Amygdala (tissue), 56 donors: ENCODE results near the gene CHMP6.

Experiments
- DNase-seq, 56 donors: peaks; one replicate each; lab custom pipeline; 2025; lab: John Stamatoyannopoulos, UW

CHMP6 gene

GRCh38 chr17:80991645-80992076, at the start of gene CHMP6:
Gene CHMP6, plus strand, starts transcription at chr17:80991841. Its CDS starts 78 bp downstream, at chr17:80991919.
- peak in 36 of 56 donors; percentile 16 to 77 (median 47) for DNase-seq

- DNase-seq: peak in 52 of 56 donors; percentile 12 to 87 (median 66)
These were observed 49.0 kb upstream of the CHMP6 start for GRCh38 chr17:80942423-80943345.

- no peak for DNase-seq
These were observed 48.1 kb upstream of the CHMP6 start for GRCh38 chr17:80943346-80944145.

- DNase-seq: no peak
These were observed 47.3 kb upstream of the CHMP6 start for GRCh38 chr17:80944326-80944725.

GRCh38 chr17:80945736-80946135, 45.9 kb upstream of the CHMP6 start:
- DNase-seq: no peak

GRCh38 chr17:80946449-80946848, 45.2 kb upstream of the CHMP6 start:
- DNase-seq: no peak

GRCh38 chr17:80947200-80947940, 44.3 kb upstream of the CHMP6 start:
- no peak for DNase-seq

GRCh38 chr17:80948019-80948975, 43.3 kb upstream of the CHMP6 start:
- peak in 1 of 56 donors; percentile 40 for DNase-seq

GRCh38 chr17:80948976-80949450, 42.6 kb upstream of the CHMP6 start:
- DNase-seq: no peak

GRCh38 chr17:80949451-80950421, 41.9 kb upstream of the CHMP6 start:
- peak in 2 of 56 donors; percentile 17 to 22 for DNase-seq

GRCh38 chr17:80950466-80951120, 41.0 kb upstream of the CHMP6 start:
- DNase-seq: no peak

GRCh38 chr17:80951121-80952090, 40.2 kb upstream of the CHMP6 start:
- DNase-seq: no peak

GRCh38 chr17:80952291-80952690, 39.4 kb upstream of the CHMP6 start:
- DNase-seq: no peak

- no peak for DNase-seq
These were observed 37.9 kb upstream of the CHMP6 start for GRCh38 chr17:80953471-80954315.

- no peak for DNase-seq
These were observed 36.6 kb upstream of the CHMP6 start for GRCh38 chr17:80955078-80955477.
